ENCODE data around the gene IBA57.

The IBA57 gene

DNA sequence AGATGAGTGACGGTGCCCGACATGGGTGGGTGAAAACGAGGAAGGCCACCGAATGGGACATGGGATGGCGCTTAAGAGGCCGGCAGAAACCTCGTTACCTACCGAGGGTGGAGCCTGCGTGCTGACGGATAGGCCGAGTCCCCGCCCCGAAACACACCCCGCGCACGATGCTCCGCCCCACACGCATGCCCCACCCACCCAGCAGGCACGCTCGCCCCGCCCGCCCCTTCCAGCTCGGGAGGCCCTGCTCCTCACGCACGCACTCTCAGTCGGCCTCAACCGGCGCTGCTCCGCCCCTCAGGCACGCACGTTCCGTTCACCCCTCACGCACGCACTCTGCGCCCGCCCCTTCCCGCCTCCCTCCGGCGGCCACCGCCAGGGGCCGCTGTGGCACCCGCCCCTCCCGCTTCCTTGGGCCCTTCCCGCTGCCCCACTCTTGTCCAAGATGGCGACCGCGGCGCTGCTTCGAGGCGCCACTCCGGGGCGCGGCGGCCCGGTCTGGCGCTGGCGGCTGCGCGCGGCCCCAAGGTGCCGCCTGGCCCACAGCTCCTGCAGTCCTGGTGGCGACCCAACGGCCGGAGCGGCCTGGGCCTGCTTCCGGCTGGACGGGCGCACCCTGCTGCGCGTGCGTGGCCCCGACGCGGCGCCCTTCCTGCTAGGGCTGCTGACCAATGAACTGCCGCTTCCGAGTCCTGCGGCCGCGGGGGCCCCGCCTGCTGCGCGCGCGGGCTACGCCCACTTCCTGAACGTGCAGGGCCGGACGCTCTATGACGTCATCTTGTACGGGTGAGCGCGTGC, at the start of gene IBA57:
IBA57 (plus strand) TSS at position 433 of the 798 bp plus-strand sequence; CDS start at position 446, 13 bp downstream.
- peak; percentile 97 for DNase-seq (ENCODE audit: low read depth)

DNA sequence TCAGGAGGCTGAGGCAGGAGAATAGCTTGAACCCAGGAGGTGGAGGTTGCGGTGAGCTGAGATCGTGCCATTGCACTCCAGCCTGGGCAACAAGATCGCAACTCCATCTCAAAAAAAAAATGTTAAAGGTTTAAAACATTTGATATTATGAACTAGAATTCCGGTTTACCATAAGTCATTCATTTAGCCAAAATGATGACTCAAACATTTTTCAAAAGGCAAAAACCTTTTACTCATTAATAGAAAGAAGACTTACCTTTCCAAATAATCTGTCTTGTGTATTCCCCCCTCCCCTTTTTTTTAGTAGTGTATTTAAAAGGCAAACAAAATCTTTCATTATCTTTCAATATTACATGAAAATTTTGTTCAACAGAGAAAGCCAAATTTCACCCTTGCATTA, 48.3 kb upstream of the IBA57 start:
- no peak for DNase-seq (ENCODE audit: low read depth)

DNA sequence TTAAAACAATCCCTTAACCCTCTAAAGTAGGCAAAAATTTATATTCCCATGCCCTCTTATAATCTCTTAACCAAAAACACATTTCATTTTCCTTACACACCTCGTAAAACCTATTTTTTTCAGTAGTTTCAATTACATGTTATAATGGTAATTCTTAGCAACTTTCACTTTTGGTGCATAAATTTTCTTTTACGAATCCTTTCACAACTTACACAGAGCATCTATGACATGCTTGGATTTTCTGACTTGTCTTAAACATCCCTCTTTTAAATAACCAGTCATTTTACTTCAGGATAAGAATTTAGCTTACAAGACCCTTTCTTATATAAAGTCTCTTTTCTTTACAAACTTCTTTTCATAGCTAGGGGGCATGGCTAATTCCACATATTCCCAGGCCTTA, 47.6 kb upstream of the IBA57 start:
- no peak for DNase-seq (ENCODE audit: low read depth)

DNA sequence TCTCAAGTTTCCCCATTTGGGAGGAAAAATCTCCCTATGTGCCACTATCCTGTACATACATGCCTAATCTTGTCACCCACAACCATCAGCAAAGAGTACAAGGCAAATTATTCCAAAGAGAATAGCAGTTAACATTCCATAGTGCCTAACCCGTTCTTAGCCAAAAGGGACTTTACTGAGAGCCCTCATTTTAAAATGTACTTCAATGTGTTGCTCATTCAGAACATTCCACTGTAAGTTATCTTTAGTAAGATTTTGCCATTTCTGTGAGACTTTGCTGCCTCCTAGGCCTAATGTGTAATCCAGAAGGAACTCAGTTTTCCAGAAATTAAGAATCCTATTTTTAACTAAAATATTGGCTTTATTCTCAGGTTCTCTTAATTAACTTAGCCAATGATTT, 45.3 kb upstream of the IBA57 start:
- DNase-seq (ENCODE audit: low read depth): no peak

DNA sequence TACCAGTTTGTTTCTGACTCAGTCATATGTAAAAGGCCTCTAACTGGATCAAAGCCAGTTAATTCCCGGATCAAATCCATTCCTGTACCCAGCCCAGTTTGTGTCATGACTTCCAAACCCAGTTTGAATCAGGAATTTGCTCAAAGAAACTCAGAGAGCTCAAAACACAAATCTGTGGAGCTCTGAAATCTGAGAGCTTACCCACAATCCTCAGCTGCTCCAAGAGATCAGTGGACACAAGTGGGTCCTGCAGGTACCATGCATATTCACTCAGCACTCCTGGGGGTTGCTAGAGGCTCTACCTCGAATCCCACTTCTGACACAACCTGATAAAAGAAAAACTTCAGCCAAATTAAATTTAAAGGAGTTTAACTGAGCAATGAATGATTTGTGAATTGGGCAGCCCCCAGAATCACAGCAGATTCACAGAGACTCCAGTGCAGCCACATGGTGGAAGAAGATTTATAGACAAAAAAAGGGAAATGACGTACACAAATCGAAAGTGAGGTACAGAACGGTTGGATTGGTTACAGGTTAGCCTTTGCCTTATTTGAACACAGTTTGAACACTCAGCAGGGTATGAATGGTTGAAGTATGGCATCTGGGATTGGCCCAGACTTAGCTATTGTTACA, 44.6 kb upstream of the IBA57 start:
- DNase-seq (ENCODE audit: low read depth): no peak

DNA sequence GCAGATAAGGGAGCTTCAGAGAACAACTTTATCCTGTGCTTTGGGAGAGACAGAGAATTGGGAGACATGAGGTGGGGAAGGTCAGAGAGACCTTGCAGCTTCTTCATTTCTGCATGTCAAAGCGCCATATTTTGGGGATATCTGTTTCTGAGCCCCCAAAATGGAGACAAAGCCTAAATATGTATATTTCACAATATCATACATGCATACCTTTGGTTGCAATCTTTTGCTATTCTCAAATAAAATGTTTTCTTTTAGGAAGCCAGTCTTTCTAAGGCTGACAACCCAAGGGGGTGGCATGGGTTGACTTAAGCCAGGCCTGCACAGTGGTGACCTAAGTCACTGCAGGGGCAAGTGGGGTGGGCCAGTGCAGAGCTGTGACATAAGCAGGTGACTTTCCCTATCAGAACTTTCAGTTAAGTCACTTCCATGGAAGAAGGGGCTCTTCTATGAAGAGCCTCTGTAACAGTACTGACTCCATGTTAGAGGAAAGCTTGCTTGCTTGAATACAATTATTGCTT, 42.6 kb upstream of the IBA57 start:
- DNase-seq (ENCODE audit: low read depth): no peak

DNA sequence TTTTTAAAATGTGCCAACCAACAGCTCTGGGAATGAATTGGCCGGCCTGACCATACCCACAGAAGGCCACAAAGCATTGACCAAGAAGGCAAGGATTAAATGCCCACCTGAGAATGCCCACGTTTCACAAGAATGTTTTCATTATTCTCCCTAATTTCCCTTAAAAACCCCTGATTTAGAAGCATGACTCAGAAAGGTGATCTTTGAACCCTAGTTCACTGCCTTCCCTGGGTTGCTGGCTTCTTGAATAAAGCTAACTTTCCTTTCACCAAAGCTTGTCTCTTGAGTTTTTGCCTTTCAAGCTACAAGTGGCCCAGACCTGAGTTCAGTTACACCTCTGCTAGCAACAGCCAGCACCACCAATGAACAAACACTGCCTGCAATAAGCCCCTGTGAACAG, 42.1 kb upstream of the IBA57 start:
- DNase-seq (ENCODE audit: low read depth): no peak

DNA sequence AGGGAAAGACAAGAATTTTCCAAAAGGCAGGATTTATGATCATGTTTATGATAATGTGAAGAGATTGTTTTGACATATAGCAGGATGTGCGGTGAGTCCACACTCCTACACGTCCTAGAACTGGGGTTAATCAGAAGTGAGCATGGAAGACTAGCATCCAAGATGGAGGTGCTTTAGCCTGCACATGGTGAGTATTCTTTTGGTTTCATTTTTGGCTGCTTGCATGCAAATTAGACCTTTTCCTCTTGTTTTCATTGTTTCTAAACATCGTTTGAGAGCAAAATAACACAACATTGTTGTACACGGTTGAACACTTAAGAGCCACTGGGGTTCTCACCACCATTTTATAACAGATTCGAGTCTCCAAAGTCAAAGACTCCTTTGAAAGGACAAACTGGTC, 40.4 kb upstream of the IBA57 start:
- DNase-seq (ENCODE audit: low read depth): no peak

DNA sequence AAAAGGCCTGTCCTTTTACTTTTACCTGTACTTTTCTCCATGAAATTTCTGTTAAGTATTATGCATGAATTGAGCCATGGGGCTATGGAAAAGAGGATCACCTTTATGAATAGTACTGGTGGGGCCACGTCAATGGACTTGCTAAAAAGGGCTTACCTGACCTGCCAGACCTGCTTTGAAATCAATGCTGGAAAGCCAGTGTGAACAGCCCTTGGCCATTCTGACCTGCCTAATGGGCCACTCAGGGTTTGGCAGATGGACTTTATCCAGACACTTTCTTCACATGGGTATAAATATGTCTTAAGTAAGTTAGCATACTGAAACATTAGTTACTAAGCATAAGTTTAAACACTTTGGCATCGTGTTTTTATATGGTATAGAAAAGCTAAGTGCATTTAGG, 33.8 kb upstream of the IBA57 start:
- no peak for DNase-seq (ENCODE audit: low read depth)

DNA sequence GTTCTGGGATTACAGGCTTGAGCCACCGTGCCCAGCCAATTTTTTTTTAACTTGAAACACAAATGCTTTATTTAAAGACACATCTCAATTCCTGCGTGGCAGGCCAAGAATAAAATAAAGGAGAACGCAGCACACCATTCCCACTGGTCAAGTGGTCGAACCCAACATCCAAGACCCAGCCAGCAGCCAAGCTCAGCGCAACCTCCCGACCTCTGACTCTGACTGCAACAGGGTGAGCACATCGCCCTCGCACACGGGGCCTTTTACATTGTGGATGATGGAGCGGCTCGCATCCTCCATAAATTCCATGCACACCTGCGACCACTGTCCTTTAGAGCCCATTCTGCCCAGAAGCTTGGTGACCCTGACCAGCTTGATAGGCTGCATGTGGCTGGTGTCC, 31.0 kb upstream of the IBA57 start:
- no peak for DNase-seq (ENCODE audit: low read depth)

DNA sequence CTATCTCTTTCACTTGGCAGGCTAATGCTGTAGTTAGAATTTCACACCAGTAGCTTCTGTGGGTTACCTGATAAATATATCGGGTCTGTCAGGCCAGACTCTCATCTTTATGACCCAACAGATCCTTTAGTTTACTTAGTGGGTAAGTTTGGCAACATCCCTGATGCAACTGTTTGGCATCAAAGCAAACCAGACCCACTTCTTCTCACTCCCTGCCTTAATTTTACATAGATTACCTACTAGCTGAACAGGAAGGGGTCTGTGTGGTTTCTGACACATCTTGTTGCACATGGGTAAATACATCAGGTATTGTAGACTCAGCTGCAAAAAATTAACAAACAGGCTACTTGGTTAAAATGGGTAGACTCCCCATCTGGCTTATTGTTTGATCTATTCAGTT, 28.7 kb upstream of the IBA57 start:
- no peak for DNase-seq (ENCODE audit: low read depth)

DNA sequence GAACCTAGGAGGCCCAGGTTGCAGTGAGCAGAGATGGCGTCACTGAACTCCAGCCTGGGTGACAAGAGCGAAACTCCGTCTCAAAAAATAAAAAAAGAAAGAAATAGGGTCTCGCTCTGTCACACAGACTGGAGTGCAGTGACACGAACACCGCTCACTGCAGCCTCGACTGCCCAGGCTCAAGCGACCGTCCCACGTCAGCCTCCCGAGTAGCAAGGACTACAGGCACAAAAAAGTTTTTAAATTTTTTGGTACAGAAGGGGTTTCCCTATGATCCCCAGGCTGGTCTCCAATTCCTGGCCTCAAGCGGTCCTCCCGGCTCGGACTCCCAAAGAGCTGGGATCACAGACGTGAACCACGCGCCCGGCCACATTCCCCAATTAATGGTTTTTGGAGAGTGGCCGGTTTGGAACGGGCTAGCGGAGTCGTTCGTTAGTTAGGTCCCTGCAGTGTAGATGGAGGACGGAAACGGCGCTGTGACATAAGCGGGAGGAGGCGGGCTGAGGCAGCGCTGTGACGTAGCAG, 26.1 kb upstream of the IBA57 start:
- no peak for DNase-seq (ENCODE audit: low read depth)

DNA sequence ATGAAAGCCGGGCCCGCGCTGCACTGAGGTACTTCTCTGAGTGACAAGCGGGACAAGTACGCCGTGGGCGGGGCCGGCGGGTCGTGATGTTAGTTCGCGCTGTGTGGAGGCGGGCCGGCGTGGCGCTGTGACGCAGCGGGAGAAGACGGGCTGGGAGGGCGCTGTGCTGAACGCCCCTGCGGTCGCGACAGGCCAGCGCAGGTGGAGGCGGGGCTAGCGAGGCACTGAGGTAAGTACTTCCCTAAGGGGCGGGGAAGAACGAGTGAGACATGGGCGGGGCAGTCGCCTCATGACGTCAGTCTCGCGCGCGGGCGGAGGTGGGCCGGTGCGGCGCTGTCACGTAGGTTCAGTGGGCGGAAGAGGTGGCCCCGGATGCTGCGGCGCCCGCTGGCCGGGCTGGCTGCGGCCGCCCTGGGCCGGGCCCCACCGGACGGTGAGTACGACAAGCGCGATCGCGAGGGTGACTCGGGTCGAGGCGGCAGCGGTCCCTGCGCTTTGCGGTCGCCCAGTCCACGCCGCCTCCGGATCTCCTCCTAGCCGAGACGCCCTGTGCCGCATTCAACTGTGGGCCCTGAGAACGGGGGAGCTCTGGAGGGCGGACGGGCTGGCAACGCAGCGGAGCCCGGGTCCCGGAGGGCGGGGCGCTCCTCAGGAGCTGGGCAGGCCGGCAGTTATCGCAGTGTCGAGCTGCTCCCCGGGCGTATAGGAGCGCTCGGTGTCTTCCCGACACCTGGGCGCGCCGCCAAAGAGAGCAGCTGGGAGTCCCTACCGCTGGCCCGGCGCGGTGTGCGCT, 25.5 kb upstream of the IBA57 start, which contains the start of gene GUK1:
GUK1 (plus strand) TSS at position 349 of the 793 bp plus-strand sequence; CDS start at position 373, 24 bp downstream.
- DNase-seq (ENCODE audit: low read depth): peak; percentile 99

DNA sequence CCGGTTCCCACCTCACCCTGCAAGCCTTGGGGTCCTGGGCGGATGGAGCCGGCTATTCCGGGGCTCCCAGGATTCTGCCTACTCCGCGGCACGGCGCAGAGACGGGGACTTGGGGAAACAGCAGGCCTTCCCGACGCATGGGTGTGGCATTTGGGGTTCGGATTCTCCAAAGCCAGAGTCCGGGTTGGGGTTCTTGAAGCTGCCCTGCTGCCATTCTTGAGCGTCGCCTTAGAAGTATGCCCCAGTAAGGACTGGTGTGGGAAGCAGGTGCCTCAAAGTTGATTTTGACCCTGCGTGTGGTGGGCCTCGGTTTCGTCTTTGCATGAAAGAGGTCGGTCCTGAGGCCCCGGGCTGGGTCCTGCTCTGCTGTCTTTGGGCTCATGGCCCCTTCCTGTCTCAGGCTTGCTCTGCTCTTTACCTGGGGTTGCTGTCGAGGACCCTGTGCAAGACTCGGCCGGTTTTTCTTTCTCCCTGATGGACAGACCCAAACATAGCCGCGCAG, 24.8 kb upstream of the IBA57 start:
- no peak for DNase-seq (ENCODE audit: low read depth)

DNA sequence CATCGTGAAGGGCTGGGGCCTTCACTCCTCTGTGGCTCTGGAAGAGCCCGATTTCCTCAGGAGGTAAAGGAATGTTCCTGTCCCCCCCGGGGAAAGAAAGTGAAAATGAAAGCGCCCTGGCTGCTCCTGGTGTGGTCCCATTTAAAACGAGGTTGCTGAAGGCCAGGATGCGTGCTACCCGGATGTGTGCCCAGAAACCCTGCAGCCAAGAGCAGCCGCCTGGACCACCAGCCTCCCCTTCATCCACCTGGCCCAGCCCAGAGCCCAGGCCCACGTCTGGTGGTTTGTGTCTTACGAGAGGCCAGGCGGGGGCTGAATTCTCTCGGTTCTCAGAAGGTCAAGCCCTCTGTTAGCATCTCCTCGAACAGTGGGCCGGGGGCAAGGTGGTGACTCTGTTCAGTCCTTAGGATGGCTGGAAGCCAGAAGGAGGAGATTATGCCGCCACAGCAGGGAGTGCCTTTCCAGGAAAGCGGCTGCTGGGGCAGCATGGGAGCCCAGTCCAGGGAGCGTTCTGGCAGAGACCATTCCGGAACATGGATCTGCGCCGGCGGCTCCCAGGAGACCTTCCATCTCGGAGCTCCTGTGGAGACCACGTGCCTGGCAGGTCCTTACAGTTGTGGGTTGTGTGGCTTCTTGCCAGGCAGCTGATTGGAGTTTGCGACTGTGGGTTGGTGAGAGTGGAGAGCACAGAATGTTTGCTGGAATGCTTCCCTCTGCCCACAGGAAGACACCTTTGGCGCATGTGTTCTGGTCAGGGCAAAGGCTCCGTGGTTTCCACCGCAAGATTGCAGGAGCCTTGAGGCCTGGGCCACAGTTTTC, 24.2 kb upstream of the IBA57 start:
- peak; percentile 78 for DNase-seq (ENCODE audit: low read depth)

DNA sequence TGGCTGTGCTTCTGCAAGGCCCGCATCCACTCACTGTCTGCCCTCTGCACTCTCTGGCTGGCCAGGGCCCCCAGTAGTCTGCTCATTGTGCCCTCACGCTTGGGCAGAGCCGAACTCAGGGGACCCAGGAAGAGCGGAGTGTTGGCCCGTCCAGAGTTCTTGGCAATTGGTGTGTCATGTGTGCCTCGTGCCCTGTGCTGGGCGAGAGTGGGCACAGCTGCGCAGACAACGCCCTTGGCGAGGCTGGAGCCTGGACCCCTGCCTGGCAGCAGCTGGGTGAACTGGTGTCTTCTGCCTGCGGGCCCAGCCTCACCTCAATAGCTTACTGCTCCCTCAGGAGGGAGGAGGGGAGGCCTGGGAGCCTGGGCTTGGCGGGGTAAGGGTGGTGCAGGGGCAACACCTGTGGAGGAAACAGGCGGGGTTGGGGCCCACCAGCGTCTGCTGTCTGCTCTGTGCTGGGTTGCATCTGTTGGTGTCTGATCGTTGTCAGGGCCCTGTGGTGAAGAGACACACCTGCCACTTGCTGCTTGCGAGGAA, 23.4 kb upstream of the IBA57 start:
- no peak for DNase-seq (ENCODE audit: low read depth)

DNA sequence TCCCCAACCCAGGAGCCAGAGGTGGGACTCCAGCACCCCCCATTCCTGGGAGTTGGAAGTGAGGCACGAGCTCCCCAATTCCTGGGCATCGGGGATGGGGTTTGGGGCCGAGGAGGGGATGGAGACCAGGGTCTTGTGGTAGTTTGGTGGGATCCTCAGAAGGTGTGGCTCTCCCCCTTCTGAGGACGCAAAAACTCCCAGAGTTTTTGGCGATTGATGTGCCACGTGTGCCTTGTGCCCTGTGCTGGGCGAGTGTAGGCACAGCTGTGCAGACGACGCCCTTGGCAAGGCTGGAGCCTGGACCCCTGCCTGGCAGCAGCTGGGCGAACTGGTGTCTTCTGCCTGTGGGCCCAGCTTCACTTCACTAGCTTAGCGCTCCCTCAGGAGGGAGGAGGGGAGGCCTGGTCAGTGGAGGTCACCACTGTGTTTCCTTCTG, 22.9 kb upstream of the IBA57 start:
- DNase-seq (ENCODE audit: low read depth): no peak

DNA sequence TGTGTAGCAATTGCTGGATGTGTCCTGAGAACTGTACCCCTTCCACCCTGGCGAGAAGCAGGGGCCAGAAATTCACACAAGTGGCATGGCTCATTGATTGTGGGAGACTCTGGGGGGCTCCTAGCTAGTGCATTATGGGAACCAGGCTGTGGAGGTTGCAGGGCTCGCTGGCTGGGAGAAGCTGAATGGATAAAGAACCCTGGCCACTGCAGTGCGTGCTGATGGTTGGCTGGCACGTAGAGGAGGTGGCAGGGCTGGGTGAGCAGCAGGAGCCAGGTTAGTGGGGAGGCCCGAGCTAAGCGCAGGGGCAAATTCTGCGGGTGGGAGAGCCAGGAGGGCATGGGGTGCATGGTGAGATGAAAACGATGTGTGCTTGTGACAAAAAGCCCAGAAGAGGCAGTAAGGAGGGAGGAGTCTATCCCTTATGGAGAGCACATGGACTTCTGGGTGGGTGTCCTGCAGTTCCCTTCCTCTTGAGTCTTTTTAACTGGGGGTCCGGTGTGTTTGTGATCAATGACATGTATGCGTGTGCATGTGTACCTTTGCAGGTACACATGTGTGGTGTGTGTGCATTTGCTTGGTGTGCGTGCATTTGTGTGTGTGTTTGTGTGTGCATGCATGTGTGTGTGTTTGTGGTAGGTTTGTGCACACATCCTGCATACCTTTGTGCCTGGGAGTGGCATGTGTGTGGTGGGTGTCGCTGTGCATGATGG, 22.0 kb upstream of the IBA57 start:
- DNase-seq (ENCODE audit: low read depth): no peak

DNA sequence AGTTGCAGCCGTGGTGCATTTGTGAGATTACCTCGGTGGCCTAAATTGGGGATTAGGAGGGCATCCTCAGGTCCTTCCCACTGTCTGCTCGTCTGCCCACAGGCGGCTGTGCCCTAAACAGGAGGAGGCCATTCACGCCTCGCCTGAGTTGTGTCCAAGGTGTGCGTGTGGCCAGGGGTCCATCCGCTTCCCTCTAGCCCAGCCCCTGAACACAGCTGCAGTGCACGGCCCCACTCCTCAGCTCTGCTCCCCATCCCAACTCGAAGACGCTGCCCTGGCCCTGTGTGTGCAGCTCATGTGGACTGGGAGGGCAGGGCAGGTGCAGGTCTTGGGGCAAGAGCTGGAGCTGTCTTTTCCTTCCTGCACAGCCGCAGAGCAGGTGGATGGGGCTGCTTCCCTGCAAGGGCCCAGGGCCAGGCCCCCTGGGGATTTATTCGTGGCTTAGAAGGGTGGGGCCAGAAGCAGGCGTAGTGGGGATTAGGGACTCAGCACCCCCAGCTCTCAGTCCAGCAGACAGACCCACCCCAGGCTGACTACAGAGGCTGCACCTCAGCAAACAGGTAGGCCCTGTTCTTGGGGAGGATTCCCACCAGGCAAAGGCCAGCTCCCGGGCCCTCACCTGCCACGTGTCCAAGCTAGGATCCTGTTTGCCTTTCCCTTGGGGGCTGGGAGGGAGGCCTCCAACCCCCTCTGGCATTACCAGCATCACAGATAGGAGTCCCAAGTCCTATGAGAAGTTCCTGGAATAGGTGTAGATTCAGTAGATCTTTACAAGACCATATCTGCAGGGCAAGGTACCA, 21.2 kb upstream of the IBA57 start:
- no peak for DNase-seq (ENCODE audit: low read depth)

DNA sequence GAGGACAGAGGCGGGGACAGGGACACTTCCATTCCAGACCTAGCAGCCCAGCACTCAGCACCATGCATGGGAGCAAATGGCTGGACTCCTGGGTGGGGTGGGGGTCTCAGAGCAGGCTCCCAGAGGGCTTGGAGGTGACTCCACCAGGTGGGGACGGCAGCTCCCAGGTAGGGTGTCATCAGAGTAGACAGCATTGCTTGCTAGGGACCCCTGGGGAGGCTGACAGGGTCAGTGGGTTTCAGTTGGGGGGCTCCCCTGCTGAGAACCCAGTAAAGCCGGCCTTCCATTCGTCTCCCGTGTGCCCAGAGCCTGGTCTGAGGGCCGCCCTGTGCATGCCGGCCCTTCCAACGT, 20.6 kb upstream of the IBA57 start:
- DNase-seq (ENCODE audit: low read depth): no peak

Measured in amniotic epithelial cell (primary cell).